Right lobe of liver (tissue), 4 donors: Measurements from ENCODE around the gene CDH16.

Experiments used
- CTCF ChIP-seq, 4 donors: fragments of 200-600 bp in 3 of 4; fragments of 450-650 bp in 1 of 4; IDR thresholded peaks; one replicate each; pipeline versions ENCODE4 v1.5.1 to v1.8.0; 2016 to 2022; ENCODE audit warnings: antibody characterized with exemption in 4 of 4, mild to moderate bottlenecking in 2 of 4
- POLR2A ChIP-seq: fragments of 450-650 bp; IDR thresholded peaks from one replicate; pipeline ENCODE4 v1.6.1; 2017; ENCODE audit warnings: antibody characterized with exemption, mild to moderate bottlenecking
- donor health status: DM: no; HTN: no; CAD: no.
- donor health status: DM: no; HTN: no; CAD: no.
- donor health status: DM: no; HTN: yes; CAD: no.

- TF ChIP-seq CTCF (IDR thresholded peaks at IDR 0.05): no peak
- TF ChIP-seq POLR2A: no peak
Observed at GRCh38 chr16:66898933-66899309, 19.8 kb downstream of the CDH16 start.
